H9 (cell line): Measurements from ENCODE around the gene ERCC5. TPM values are rescaled to one million over a fixed set of nuclear protein-coding genes. Genes with fewer than 3 reads are reported as not detected.

Experiments
- DNase-seq: peaks from one replicate; pipeline ENCODE4 v3.0.0-alpha.2; 2017
- H2AFZ ChIP-seq: one replicate; pipeline ENCODE4 v1.6.1; 2013; ENCODE audit warnings: mild to moderate bottlenecking, low read length, control low read depth, moderate library complexity
- H2AK5ac ChIP-seq: 2 replicates; pipeline ENCODE4 v1.6.1; 2013; ENCODE audit warnings: low read length, control low read depth, mixed read lengths; ENCODE audit not compliant: insufficient read length
- H2BK120ac ChIP-seq: one replicate; pipeline ENCODE4 v1.6.1; 2013; ENCODE audit warnings: low read depth, mild to moderate bottlenecking, low read length, control low read depth, inconsistent platforms; ENCODE audit not compliant: poor library complexity, severe bottlenecking
- H2BK12ac ChIP-seq: 2 replicates; pipeline ENCODE4 v1.6.1; 2013; ENCODE audit warnings: low read length, control low read depth, mixed read lengths, low read depth; ENCODE audit not compliant: insufficient read length
- H2BK15ac ChIP-seq: 2 replicates; pipeline ENCODE4 v1.6.1; 2013; ENCODE audit warnings: low read depth, low read length, control low read depth
- H2BK20ac ChIP-seq: one replicate; pipeline ENCODE4 v1.6.1; 2013; ENCODE audit warnings: low read depth, mild to moderate bottlenecking, low read length, control low read depth, inconsistent platforms; ENCODE audit not compliant: poor library complexity, severe bottlenecking
- H2BK5ac ChIP-seq: 2 replicates; pipeline ENCODE4 v1.6.1; 2013; ENCODE audit warnings: low read length, control low read depth, mixed read lengths; ENCODE audit not compliant: insufficient read length
- H3K14ac ChIP-seq: 2 replicates; pipeline ENCODE4 v1.6.1; 2013; ENCODE audit warnings: low read length, control low read depth; ENCODE audit not compliant: insufficient read depth
- H3K18ac ChIP-seq: 2 replicates; pipeline ENCODE4 v1.6.1; 2013; ENCODE audit warnings: low read depth, mild to moderate bottlenecking, mixed read lengths, low read length, control low read depth; ENCODE audit not compliant: insufficient read length
- H3K23ac ChIP-seq: 2 replicates; pipeline ENCODE4 v1.6.1; 2013; ENCODE audit warnings: low read length, control low read depth, mixed read lengths, low read depth; ENCODE audit not compliant: insufficient read length
- H3K23me2 ChIP-seq: 2 replicates; pipeline ENCODE4 v1.6.1; 2013; ENCODE audit warnings: low read depth, mild to moderate bottlenecking, mixed read lengths, low read length, control low read depth; ENCODE audit not compliant: insufficient read length, poor library complexity, severe bottlenecking
- H3K27ac ChIP-seq: 2 replicates; pipeline ENCODE4 v1.5.1; 2013; ENCODE audit warnings: low read length, control low read depth, mixed read lengths, low read depth; ENCODE audit not compliant: insufficient read length
- H3K27me3 ChIP-seq: 2 replicates; pipeline ENCODE4 v1.6.1; 2013; ENCODE audit warnings: low read length, control low read depth, inconsistent platforms; ENCODE audit not compliant: insufficient read depth
- H3K4ac ChIP-seq: 2 replicates; pipeline ENCODE4 v1.6.1; 2013; ENCODE audit warnings: low read depth, mild to moderate bottlenecking, control low read depth, inconsistent platforms, low read length, moderate library complexity
- H3K4me1 ChIP-seq: 2 replicates; pipeline ENCODE4 v1.6.1; 2013; ENCODE audit warnings: low read length, control low read depth, inconsistent platforms; ENCODE audit not compliant: insufficient read depth
- H3K4me2 ChIP-seq: 2 replicates; pipeline ENCODE4 v1.6.1; 2013; ENCODE audit warnings: low read length, control low read depth, mixed read lengths; ENCODE audit not compliant: insufficient read length, insufficient read depth
- H3K56ac ChIP-seq: 2 replicates; pipeline ENCODE4 v1.6.1; 2013; ENCODE audit warnings: low read depth, mild to moderate bottlenecking, mixed read lengths, low read length, control low read depth; ENCODE audit not compliant: insufficient read length
- H3K79me1 ChIP-seq: 2 replicates; pipeline ENCODE4 v1.6.1; 2013; ENCODE audit warnings: low read depth, mild to moderate bottlenecking, moderate library complexity, low read length, control low read depth, inconsistent platforms; ENCODE audit not compliant: insufficient read depth, poor library complexity, severe bottlenecking
- H3K79me2 ChIP-seq: 2 replicates; pipeline ENCODE4 v1.6.1; 2013; ENCODE audit warnings: low read length, control low read depth, inconsistent platforms; ENCODE audit not compliant: insufficient read depth
- H3K9ac ChIP-seq: 2 replicates; pipeline ENCODE4 v1.6.1; 2013; ENCODE audit warnings: low read length, control low read depth, mixed read lengths; ENCODE audit not compliant: insufficient read length; ENCODE audit errors: extremely low read depth
- H3K9me3 ChIP-seq: one replicate; pipeline ENCODE4 v1.6.1; 2013; ENCODE audit warnings: low read depth, low read length, inconsistent platforms; ENCODE audit not compliant: control insufficient read depth
- H3T11ph ChIP-seq: one replicate; pipeline ENCODE4 v1.6.1; 2013; ENCODE audit warnings: mild to moderate bottlenecking, low read length, control low read depth, inconsistent platforms
- H4K20me1 ChIP-seq: one replicate; pipeline ENCODE4 v1.6.1; 2013; ENCODE audit not compliant: control insufficient read depth, insufficient read length, insufficient read depth
- H4K5ac ChIP-seq: 2 replicates; pipeline ENCODE4 v1.6.1; 2013; ENCODE audit warnings: low read depth, mild to moderate bottlenecking, mixed read lengths, low read length, control low read depth; ENCODE audit not compliant: insufficient read length
- H4K8ac ChIP-seq: replicated peaks from 2 replicates; pipeline ENCODE4 v1.6.1; 2013; ENCODE audit warnings: low read length, control low read depth, mixed read lengths, low read depth; ENCODE audit not compliant: insufficient read length
- H4K91ac ChIP-seq: 2 replicates; pipeline ENCODE4 v1.6.1; 2013; ENCODE audit warnings: low read depth, mild to moderate bottlenecking, moderate library complexity, mixed read lengths, low read length, control low read depth; ENCODE audit not compliant: insufficient read length
- H3K27ac Mint-ChIP-seq, 3 experiments: 2 replicates in 2 of 3; 3 replicates in 1 of 3; pipeline ENCODE4 v1.8.0; 2020 to 2021; ENCODE audit warnings: mixed read lengths in 3 of 3, mild to moderate bottlenecking in 1 of 3, moderate library complexity in 1 of 3
- H3K27me3 Mint-ChIP-seq: 2 replicates; pipeline ENCODE4 v1.8.0; 2021; ENCODE audit warnings: low read depth, mild to moderate bottlenecking, moderate library complexity, mixed read lengths
- H3K36me3 Mint-ChIP-seq, 3 experiments: 2 replicates in 2 of 3; 3 replicates in 1 of 3; pipeline ENCODE4 v1.8.0; 2020 to 2021; ENCODE audit warnings: low read depth in 3 of 3, mixed read lengths in 3 of 3; ENCODE audit not compliant: insufficient read depth in 1 of 3
- H3K4me1 Mint-ChIP-seq, 2 experiments: 2 replicates each; pipeline ENCODE4 v1.8.0; 2020; ENCODE audit warnings: mixed read lengths in 2 of 2
- H3K4me3 Mint-ChIP-seq, 2 experiments: 2 replicates in 1 of 2; 3 replicates in 1 of 2; pipeline ENCODE4 v1.8.0; 2020 to 2021; ENCODE audit warnings: mild to moderate bottlenecking in 2 of 2, mixed read lengths in 2 of 2, moderate library complexity in 1 of 2
- H3K9me3 Mint-ChIP-seq, 2 experiments: 2 replicates in 1 of 2; 3 replicates in 1 of 2; pipeline ENCODE4 v1.8.0; 2020; ENCODE audit warnings: mild to moderate bottlenecking in 2 of 2, mixed read lengths in 2 of 2, moderate library complexity in 1 of 2
- CTCF ChIP-seq: fragments of 200-600 bp; sonication (generic); conservative IDR thresholded peaks from 3 replicates; pipeline ENCODE4 v1.8.0; 2021; ENCODE audit warnings: antibody characterized with exemption, mild to moderate bottlenecking
- WGBS: extraction: QIAGEN DNeasy Blood & Tissue Kit; methylation state at CpG from one replicate; pipeline ENCODE4 v1.1.7; 2013; ENCODE audit warnings: missing lambda C conversion rate, low lambda C conversion rate, mixed read lengths; ENCODE audit not compliant: insufficient read length; ENCODE audit errors: extremely low coverage; 5-methylcytosine and 5-hydroxymethylcytosine counted together
- total RNA-seq: library from RNA; stranded (reverse); gene quantifications from 2 replicates; pipeline ENCODE4 v1.2.1, GENCODE V29; 2021

Gene ERCC5
- total RNA-seq, 1 experiment from 2014 or later = 26.8 TPM

GRCh38 chr13:102877303-102877702 lies 31.5 kb downstream of the ERCC5 start:
- Histone ChIP-seq H3T11ph (no peak overlapping the region), H2BK12ac (no peak overlapping the region), H4K5ac (no peak overlapping the region), H3K79me1 (no peaks in the 10 kb centered on the region), H2BK15ac (no peak overlapping the region), H3K27ac (no peak overlapping the region), H3K9ac (no peak overlapping the region), H3K4ac (no peak overlapping the region), H3K14ac (no peak overlapping the region), H2BK120ac (no peak overlapping the region), H3K23me2 (no peaks in the 10 kb centered on the region), H4K91ac (no peak overlapping the region), H3K79me2 (no peaks in the 10 kb centered on the region), H3K4me2 (no peak overlapping the region), H3K9me3 (no peaks in the 10 kb centered on the region), H3K23ac (no peak overlapping the region), H4K20me1 (no peaks in the 10 kb centered on the region), H3K4me1 (no peaks in the 10 kb centered on the region), H3K27me3 (no peaks in the 10 kb centered on the region), H3K56ac (no peak overlapping the region), H4K8ac (no peak overlapping the region), H2BK5ac (no peak overlapping the region), H2BK20ac (no peak overlapping the region), H2AFZ (no peak overlapping the region), H3K18ac (no peak overlapping the region), H2AK5ac (no peak overlapping the region)
- Mint-ChIP-seq H3K4me1 (peaks cover 15 to 17% of the 10 kb centered on the region in 2 experiments), H3K4me3 (no peak overlapping the region), H3K27ac (no peak overlapping the region), H3K36me3 (peaks cover 5 to 23% (median 19%) of the 10 kb centered on the region in 3 experiments; a peak in 6 of 7 replicates), H3K27me3 (no peaks in the 10 kb centered on the region), H3K9me3 (no peaks in the 10 kb centered on the region)
- TF ChIP-seq CTCF = no peak
- WGBS = no CpG with 5 or more reads among the region's 1 CpG
- DNase-seq = no peak
